PC-9 (cell line): ENCODE data around the gene CBLB. TPM values are rescaled to one million over a fixed set of nuclear protein-coding genes. Genes with fewer than 3 reads are reported as not detected.

Experiments
- BruUV-seq: library from RNA; stranded (reverse); fragments of 400-500 nt; replicated peaks from 2 replicates; lab custom pipeline; 2021; lab: Mats Ljungman, UMichigan
- CTCF ChIA-PET: fragments of 300-600 bp; sonication (Branson Sonifier 250); formaldehyde crosslinking; loops from one replicate; lab custom pipeline; 2022; ENCODE audit warnings: antibody characterized with exemption; lab: Charles Lee
- POLR2A ChIA-PET: fragments of 300-600 bp; sonication (Branson Sonifier 250); formaldehyde crosslinking; loops from one replicate; lab custom pipeline; 2022; ENCODE audit warnings: antibody characterized with exemption; ENCODE audit not compliant: unreplicated experiment; lab: Charles Lee
- DNase-seq, 2 experiments: peaks; one replicate each; pipeline versions ENCODE4 v3.0.0 to v3.0.0-alpha.2; 2015 to 2022; ENCODE audit warnings: mixed read lengths in 1 of 2
- H2AFZ ChIP-seq: fragments of 200-600 bp; sonication (generic); 2 replicates; pipeline ENCODE4 v1.8.1; 2017; ENCODE audit warnings: antibody characterized with exemption
- H3F3A ChIP-seq: fragments of 200-600 bp; sonication (generic); 2 replicates; pipeline ENCODE4 v1.8.1; 2017; ENCODE audit warnings: antibody characterized with exemption, mild to moderate bottlenecking, low read depth; ENCODE audit not compliant: insufficient read depth
- H3K27ac ChIP-seq: fragments of 200-600 bp; sonication (generic); 2 replicates; pipeline ENCODE4 v1.6.1; 2016; ENCODE audit warnings: mixed run types
- H3K27me3 ChIP-seq: fragments of 200-600 bp; sonication (generic); 2 replicates; pipeline ENCODE4 v1.6.1; 2016; ENCODE audit warnings: low read depth, mixed run types; ENCODE audit not compliant: insufficient read depth
- H3K36me3 ChIP-seq: fragments of 200-600 bp; sonication (generic); 2 replicates; pipeline ENCODE4 v1.6.1; 2016; ENCODE audit warnings: low read depth, mixed run types
- H3K4me1 ChIP-seq: fragments of 200-600 bp; sonication (generic); replicated peaks from 2 replicates; pipeline ENCODE4 v1.6.1; 2016; ENCODE audit warnings: mixed run types; ENCODE audit not compliant: insufficient read depth
- H3K4me2 ChIP-seq: fragments of 200-600 bp; sonication (generic); 2 replicates; pipeline ENCODE4 v1.6.1; 2017; ENCODE audit warnings: mixed run types
- H3K4me3 ChIP-seq: fragments of 200-600 bp; sonication (generic); 2 replicates; pipeline ENCODE4 v1.6.1; 2016; ENCODE audit warnings: mixed run types
- H3K79me2 ChIP-seq: fragments of 200-600 bp; sonication (generic); 2 replicates; pipeline ENCODE4 v1.6.1; 2017; ENCODE audit warnings: low read depth, mixed run types
- H3K9me2 ChIP-seq: fragments of 200-600 bp; sonication (generic); 2 replicates; pipeline ENCODE4 v1.8.1; 2017; ENCODE audit warnings: mild to moderate bottlenecking; ENCODE audit not compliant: insufficient read depth
- H3K9me3 ChIP-seq: fragments of 200-600 bp; sonication (generic); 2 replicates; pipeline ENCODE4 v1.8.1; 2016; ENCODE audit warnings: low read depth; ENCODE audit not compliant: insufficient read depth
- H4K20me1 ChIP-seq: fragments of 200-600 bp; sonication (generic); 2 replicates; pipeline ENCODE4 v1.8.1; 2017; ENCODE audit not compliant: insufficient read depth
- EZH2 ChIP-seq: fragments of 200-600 bp; sonication (generic); IDR thresholded peaks from 2 replicates; pipeline ENCODE4 v1.8.0; 2017; ENCODE audit warnings: antibody characterized with exemption, low read depth
- intact Hi-C: fragments of 100-400 bp; cut with micrococcal nuclease; formaldehyde crosslinking; loops from one replicate; pipeline ENCODE4 v1.10.0; 2022; ENCODE audit not compliant: unreplicated experiment
- total RNA-seq: library from RNA; stranded (reverse); gene quantifications from 2 replicates; pipeline ENCODE4 v1.2.3, GENCODE V29; 2021
- TF ChIP-seq, protein P1 (sequence below): fragments of 200-600 bp; sonication (generic); conservative IDR thresholded peaks from 2 replicates; pipeline ENCODE4 v1.6.1; 2017; ENCODE audit warnings: mixed run types, antibody characterized with exemption, mild to moderate bottlenecking, moderate library complexity

Gene CBLB
- total RNA-seq, 1 experiment from 2014 or later = 44.0 TPM

- H3K27ac ChIP-seq = no peak overlapping the region
- H3K27me3 ChIP-seq = no peaks in the 10 kb centered on the region
- no peak for DNase-seq
- no peak overlapping the region for H3K4me3 ChIP-seq
- no peaks in the 10 kb centered on the region for H3K4me1 ChIP-seq
- no peaks in the 10 kb centered on the region for H3K9me3 ChIP-seq
- H3F3A ChIP-seq = no peaks in the 10 kb centered on the region
- no peaks in the 10 kb centered on the region; the same call in 1 of the 2 replicates for H4K20me1 ChIP-seq
- no peaks in the 10 kb centered on the region for H3K79me2 ChIP-seq
- H3K4me2 ChIP-seq = no peak overlapping the region
- H3K9me2 ChIP-seq = no peaks in the 10 kb centered on the region; the same call in 1 of the 2 replicates
- intact Hi-C loops = no loop called here
- POLR2A ChIA-PET = no interaction called here
- no peaks in the 10 kb centered on the region for H3K36me3 ChIP-seq
- CTCF ChIA-PET = interaction anchor here (0.6 kb wide), 1 partner anchor 14 kb away, joined by 7 read pairs; no protein-coding TSS in a partner anchor
- H2AFZ ChIP-seq = no peak overlapping the region
- no peak for TF ChIP-seq EZH2
- TF ChIP-seq, protein P1, sequence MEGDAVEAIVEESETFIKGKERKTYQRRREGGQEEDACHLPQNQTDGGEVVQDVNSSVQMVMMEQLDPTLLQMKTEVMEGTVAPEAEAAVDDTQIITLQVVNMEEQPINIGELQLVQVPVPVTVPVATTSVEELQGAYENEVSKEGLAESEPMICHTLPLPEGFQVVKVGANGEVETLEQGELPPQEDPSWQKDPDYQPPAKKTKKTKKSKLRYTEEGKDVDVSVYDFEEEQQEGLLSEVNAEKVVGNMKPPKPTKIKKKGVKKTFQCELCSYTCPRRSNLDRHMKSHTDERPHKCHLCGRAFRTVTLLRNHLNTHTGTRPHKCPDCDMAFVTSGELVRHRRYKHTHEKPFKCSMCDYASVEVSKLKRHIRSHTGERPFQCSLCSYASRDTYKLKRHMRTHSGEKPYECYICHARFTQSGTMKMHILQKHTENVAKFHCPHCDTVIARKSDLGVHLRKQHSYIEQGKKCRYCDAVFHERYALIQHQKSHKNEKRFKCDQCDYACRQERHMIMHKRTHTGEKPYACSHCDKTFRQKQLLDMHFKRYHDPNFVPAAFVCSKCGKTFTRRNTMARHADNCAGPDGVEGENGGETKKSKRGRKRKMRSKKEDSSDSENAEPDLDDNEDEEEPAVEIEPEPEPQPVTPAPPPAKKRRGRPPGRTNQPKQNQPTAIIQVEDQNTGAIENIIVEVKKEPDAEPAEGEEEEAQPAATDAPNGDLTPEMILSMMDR = no peak
- no TSS peak for BruUV-seq
Observed at GRCh38 chr3:105791919-105792786, 76.7 kb downstream of the CBLB start.

- H3K79me2 ChIP-seq = no peaks in the 10 kb centered on the region
- no peak overlapping the region for H3K4me3 ChIP-seq
- no peak overlapping the region for H2AFZ ChIP-seq
- ChIA-PET POLR2A (no interaction called here), CTCF (no interaction called here)
- no peaks in the 10 kb centered on the region for H3K27me3 ChIP-seq
- no peaks in the 10 kb centered on the region for H3F3A ChIP-seq
- TF ChIP-seq, protein P1 = no peak
- no peak for TF ChIP-seq EZH2
- no peaks in the 10 kb centered on the region; the same call in 1 of the 2 replicates for H4K20me1 ChIP-seq
- no peaks in the 10 kb centered on the region for H3K36me3 ChIP-seq
- H3K4me2 ChIP-seq = no peak overlapping the region
- BruUV-seq = no TSS peak
- no peaks in the 10 kb centered on the region for H3K4me1 ChIP-seq
- H3K27ac ChIP-seq = no peak overlapping the region
- H3K9me3 ChIP-seq = no peaks in the 10 kb centered on the region
- H3K9me2 ChIP-seq = no peaks in the 10 kb centered on the region; the same call in 1 of the 2 replicates
- DNase-seq = no peak
- intact Hi-C loops = no loop called here
Observed at GRCh38 chr3:105791131-105791530, 77.7 kb downstream of the CBLB start.

DNA sequence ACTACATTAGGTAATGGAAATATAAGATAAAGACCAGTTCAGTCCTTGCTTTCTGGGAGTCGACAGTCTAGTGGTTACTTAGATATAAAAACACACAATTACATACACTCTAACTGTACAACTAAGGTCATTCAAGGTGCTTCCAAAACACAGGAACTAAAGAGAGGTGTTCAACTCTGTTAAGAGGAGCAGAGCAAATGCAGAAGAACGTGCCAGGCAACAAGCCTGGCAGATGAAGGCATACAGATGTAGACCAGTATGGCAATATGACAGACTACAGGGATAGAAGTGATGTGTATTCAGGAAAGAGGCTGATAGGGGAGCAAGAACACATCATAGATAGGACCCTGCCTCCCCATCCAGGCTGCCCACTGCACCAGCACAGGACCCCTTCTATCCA is 78.3 kb downstream of the CBLB start:
- Histone ChIP-seq H3K36me3 (no peaks in the 10 kb centered on the region), H3K4me3 (no peak overlapping the region), H3K27me3 (no peaks in the 10 kb centered on the region), H3F3A (no peaks in the 10 kb centered on the region), H3K4me2 (no peak overlapping the region), H3K9me3 (no peaks in the 10 kb centered on the region), H3K4me1 (no peaks in the 10 kb centered on the region), H3K79me2 (no peaks in the 10 kb centered on the region), H3K9me2 (no peaks in the 10 kb centered on the region; the same call in 1 of the 2 replicates), H4K20me1 (no peaks in the 10 kb centered on the region; the same call in 1 of the 2 replicates), H2AFZ (no peak overlapping the region), H3K27ac (no peak overlapping the region)
- ChIA-PET CTCF (no interaction called here), POLR2A (no interaction called here)
- intact Hi-C loops = no loop called here
- DNase-seq = no peak
- BruUV-seq = no TSS peak
- TF ChIP-seq EZH2 = no peak
- TF ChIP-seq, protein P1 = no peak
